Jurkat, Clone E6-1 (cell line): Measurements from ENCODE around the gene FBXO44.

Experiments
- DNase-seq: peaks from one replicate; pipeline ENCODE4 v3.0.0-alpha.2; 2011; ENCODE audit warnings: low read depth, low spot score
- H3K4me3 ChIP-seq: 2 replicates; pipeline ENCODE4 v1.5.1; 2011; ENCODE audit warnings: mild to moderate bottlenecking, low read length, control low read depth, moderate library complexity

FBXO44 gene

DNA sequence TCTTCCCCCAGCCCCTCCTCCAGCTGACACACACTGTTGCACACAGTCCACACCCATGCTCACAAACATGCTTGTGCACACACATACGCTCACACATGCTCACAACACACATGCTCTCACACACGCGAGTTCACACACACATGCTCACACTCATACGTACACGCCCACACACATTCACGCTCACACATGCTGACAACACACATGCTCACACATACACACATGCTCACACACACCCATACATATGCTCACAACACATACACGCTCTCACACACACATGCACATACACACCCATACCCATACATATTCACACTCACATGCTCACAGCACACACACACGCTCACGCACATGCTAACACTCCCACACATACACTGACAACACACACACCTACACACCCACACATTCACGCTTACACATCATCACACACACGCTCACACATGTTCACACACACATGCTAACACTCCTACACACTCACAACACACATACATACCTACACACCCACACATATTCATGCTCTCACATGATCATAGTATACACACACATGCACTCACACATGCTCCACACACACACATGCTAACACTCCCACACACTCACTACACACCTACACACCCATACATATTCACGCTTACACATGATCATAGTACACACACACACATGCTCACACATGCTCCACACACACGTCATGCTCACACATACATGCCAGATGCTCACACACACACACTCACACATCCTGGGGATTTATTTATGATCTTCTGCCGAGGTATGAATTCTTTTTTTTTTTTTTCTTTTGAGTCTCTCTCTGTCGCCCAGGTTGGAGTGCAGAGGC, 47.5 kb downstream of the FBXO44 start:
- no peak for DNase-seq
- H3K4me3 ChIP-seq: no peak overlapping the region

DNA sequence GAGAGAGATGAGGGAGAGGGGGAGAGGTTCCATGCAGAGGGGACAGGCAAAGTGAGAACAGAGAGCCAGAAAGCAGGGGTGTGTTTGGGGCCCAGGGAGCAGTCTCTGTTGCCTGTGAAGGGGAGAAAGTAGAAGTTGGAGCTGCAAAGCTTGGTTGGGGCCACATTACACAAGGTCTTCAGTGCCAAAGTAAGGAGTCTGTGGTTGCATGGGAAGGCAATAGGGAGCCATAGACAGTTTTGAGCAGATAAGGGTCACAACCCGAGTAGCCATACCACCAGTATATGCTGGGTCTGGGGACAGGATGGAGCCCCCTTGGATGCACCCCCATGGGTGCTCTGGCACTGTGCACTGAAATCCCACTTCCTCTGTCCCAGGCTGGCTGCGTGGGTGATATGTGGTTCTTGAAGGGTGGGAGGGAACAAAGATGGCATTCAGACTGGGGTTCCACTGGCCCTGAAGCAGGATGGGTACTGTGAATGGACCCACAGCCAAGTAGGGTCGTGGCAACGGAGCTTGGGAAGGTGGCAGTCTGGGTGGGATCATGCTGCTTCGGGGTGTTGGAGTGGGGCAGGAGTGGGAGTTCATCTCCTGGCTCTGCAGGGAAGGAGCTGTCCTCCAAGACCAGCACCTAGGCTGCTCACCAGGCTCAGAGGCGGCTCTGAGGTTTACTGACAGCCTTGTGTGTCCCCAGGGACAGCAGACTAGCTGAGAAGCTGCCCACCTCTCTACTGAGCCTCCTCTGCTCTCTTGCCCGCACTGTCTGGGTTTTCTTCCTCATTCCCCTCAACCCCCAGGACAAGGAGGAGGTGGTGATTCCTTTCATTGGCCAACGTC, 48.9 kb downstream of the FBXO44 start:
- no peak overlapping the region for H3K4me3 ChIP-seq
- no peak for DNase-seq

DNA sequence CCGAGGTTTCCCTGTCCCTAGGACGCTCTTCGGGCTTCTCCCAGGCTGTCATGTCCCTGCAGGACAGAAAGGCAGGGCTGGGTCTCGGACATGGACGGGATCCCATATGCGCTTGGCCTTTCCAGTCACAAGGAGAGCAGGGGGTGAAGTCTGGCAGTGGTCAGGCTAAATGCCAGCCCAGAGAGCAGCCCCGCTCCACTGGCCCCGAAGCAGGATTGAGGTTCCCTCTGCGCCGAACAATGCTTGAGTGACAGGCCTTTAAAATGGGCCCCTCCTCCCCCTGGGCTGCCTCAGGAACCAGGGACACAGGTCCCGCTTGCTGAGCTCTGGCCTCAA, 49.5 kb downstream of the FBXO44 start:
- no peak overlapping the region for H3K4me3 ChIP-seq
- no peak for DNase-seq

DNA sequence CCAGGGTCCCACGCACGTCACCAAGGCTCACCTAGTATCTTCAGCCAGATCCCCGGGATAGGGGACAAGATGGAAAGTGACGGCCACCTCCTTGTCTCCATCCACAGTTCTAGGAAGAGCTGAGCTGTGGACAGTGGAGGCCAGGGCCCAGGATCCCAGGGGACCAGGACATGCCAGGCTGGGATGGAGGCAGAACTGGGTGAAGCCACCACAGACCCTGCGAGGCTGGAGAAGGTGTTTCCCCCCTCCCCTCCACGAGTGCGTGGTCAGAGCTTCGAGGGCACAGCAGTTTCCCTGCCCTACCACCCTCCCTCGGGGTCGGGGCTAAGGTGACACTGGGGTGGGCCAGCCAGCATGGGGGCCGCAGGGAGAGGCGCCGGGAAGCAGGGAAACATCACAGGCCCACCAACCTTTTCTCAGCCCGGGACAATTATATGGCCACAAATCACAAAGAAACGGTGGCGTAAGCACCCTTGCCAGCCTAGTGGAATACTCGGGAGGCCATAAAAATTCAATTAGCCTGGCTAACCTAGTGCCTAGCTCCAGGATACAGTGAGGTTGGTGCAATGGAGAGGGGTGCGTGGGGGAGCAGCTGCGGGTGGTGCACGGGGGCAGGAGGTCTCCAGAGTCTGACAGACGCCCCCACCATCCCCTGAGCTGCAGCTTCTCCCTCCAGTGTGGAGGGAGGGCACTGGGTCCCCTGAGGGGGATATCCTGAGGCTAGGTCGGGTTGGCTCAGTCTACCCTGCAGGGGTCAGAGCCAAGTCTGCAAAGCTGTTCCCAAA, 50.2 kb downstream of the FBXO44 start:
- no peak for DNase-seq
- H3K4me3 ChIP-seq: no peak overlapping the region

DNA sequence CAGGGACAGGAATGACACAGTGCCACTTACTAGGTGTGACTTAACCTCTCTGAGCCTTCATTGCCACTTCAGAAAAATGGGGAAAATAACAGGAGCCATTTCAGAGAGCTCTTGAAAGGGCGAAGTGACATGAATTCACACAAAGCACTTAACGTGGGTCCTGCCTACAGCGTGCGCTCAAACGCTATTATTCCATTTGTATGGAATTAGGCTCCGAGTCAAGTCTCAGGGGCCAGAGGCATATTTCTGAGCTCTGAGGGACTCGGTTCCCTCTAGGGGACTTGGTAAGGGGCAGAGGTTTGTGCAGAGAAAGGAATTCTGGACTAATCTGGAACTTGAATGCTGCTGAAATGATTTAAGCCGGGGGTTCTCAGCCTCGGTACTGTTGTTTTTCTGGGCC, 50.9 kb downstream of the FBXO44 start:
- H3K4me3 ChIP-seq: no peak overlapping the region
- no peak for DNase-seq

DNA sequence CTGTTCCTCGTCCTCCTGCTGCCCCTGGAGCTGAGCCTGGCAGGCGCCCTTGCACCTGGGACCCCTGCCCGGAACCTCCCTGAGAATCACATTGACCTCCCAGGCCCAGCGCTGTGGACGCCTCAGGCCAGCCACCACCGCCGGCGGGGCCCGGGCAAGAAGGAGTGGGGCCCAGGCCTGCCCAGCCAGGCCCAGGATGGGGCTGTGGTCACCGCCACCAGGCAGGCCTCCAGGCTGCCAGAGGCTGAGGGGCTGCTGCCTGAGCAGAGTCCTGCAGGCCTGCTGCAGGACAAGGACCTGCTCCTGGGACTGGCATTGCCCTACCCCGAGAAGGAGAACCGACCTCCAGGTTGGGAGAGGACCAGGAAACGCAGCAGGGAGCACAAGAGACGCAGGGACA, 51.6 kb downstream of the FBXO44 start:
- H3K4me3 ChIP-seq: no peak overlapping the region
- DNase-seq: no peak

DNA sequence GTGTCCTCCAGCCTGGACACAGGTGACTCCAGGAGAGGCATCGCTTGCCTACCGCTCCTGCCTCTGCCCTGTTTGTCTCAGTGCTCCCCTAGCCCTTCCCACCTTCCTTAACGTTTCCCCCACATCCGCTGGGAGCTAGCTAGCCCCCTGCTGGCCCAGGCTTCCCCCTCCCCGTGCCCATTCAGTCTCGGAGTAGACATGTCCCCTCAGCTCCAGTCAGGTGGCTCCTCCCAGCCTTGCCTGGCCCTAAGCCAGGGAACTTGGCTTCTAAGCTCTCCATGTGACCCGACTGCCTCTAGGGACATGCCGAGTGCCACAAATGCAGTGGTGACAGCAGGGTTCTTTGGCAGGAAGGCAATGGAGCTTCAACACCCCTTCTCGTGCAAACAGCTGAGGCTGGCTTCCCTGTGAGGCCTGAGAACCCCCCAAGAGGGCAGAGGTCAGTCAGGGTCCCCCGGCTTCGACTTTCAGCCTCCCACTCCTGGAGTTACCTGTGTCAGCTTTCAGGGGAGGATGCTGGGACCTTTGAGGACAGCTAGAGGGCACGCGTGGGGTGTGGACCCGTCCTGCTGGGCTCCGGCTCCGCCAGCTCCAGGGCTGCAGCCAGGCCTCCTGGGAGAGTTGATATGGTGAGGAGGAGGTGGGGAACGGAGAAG, 53.1 kb downstream of the FBXO44 start:
- no peak for DNase-seq
- no peak overlapping the region for H3K4me3 ChIP-seq

DNA sequence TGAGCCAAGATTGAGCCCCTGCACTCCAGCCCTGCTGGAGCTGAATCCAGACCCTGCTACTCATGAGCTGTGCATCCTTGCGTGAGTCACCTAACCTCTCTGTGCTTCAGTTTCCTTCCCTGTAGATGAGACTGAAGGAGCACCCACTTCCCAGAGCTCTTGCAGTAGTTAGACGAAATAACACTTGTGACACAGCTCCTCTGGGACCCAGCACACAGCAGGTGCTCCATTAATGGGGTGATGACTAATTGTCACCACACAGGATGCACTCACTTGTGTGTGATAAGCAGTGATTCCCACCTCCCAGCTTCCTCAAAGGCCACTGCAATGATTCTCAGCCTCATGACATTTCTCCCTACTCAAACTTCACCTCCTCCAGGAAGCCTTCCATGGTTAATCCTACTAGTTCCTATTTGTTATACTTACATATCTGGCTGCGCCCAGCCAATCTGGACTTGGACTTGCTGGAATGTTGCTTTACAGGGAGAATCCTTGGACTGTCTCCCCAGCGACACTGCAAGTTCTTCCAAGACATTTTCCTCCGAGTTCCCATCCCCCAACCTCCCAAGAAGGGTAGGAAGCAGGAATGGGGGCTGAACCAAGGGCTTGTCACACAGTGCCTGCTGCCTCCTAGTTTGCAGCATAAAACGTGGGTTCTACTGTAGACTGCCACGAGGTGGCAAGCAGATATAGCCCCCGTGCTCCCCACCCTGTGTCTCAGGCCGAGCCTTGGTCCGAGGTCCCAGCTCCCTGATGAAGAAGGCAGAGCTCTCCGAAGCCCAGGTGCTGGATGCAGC, 54.1 kb downstream of the FBXO44 start:
- H3K4me3 ChIP-seq: no peak overlapping the region
- no peak for DNase-seq

DNA sequence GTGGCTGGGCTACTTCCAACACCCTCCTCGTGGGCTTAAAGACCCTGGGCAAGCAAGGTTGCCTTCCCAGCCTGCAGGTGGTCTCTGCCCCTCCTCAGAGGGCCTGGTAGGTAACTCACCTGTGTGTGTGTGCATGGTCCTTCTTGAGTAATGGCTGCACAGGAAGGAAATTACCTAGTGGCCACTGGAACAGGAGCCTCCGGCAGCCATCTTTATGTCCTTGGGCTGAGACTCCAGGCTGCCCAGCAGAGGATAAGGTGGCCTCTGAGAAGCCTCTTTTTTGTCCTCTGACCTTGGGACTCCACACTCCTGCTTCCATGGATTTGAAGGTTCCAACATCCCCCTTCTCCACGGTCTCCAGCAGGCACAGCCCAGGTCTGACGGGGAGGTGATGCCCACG, 56.8 kb downstream of the FBXO44 start:
- no peak for DNase-seq
- H3K4me3 ChIP-seq: no peak overlapping the region

DNA sequence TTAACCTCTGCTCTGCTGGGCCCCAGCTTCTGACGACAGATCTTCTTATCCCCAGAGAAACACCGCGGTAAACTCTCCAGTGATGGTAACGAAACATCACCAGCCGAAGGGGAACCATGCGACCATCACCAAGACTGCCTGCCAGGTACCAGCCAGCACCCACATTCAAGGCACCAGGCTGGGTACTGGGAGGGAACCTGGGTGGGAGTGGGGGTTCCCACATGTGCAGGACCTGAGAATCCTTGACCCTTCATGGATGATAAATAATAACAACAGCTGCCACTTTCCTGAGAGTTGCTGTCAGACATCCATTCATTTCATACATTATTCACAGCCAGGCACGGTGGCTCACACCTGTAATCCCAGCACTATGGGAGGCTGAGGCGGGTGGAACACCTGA, 57.6 kb downstream of the FBXO44 start:
- H3K4me3 ChIP-seq: no peak overlapping the region
- DNase-seq: no peak
